HG02840 (cell line): Measurements from ENCODE around the gene B4GALNT4.

Experiments
- ATAC-seq: cut with Tn5 transposase; IDR thresholded peaks from one replicate; pipeline ENCODE4 v1.9.1; 2021; ENCODE audit warnings: mild to moderate bottlenecking, moderate library complexity, moderate number of reproducible peaks; ENCODE audit not compliant: unreplicated experiment, low FRiP score

Gene B4GALNT4

DNA sequence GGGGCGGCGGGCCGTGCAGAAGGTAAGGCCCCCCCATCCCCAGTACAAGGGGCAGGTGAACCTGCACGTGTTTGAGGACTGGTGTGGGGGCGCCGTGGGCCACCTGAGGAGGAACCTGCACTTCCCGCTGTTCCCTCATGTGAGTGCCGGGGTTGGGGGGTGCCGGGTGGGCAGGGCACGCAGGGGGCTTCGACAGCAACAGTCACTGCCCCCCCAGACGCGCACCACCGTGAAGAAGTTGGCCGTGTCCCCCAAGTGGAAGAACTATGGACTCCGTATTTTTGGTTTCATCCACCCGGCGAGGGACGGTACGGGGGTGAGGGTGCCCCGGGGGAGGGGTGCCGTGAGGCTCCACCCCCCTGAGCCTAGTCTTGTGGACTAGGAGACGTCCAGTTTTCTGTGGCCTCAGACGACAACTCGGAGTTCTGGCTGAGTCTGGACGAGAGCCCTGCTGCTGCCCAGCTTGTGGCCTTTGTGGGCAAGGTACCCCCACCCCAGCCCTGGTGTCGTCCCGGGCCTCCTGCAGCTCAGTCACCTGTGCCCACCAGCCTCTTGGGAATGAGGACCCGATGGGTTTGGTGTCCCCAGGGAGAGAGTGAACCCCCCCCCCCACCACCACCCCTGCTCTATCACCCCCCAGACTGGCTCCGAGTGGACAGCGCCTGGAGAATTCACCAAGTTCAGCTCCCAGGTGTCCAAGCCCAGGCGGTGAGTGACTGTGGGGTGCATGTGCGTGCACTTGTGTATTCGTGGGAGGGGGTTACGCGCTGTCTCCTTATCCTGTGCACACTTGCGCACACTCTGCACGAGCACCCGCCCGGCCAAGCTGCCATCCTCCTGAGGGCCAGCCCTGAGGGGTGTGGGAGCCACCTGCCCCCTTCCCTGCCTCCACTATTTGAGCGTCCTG, 3.8 kb downstream of the B4GALNT4 start:
- ATAC-seq: no peak

- ATAC-seq: no peak
Observed at GRCh38 chr11:373716-374551, 4.6 kb downstream of the B4GALNT4 start.

- ATAC-seq: no peak
Observed at GRCh38 chr11:375065-376025, 6.0 kb downstream of the B4GALNT4 start.

DNA sequence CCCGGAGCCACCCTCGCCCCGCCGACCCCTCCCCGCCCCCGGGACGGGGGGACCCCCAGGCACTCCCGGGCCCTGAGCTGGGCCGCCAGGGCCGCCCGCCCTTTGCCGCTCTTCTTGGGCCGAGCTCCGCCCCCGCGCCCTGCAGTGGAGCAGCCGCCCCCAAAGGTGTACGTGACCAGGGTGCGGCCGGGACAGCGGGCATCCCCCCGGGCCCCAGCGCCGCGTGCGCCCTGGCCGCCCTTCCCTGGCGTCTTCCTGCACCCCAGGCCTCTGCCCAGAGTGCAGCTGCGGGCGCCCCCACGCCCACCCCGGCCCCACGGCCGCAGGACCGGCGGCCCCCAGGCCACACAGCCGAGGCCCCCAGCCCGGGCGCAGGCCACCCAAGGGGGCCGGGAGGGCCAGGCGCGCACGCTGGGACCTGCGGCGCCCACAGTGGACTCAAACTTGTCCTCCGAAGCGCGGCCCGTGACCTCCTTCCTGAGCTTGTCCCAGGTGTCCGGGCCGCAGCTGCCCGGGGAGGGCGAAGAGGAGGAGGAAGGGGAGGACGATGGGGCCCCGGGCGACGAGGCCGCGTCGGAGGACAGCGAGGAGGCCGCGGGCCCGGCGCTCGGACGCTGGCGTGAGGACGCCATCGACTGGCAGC, 7.4 kb downstream of the B4GALNT4 start:
- no peak for ATAC-seq

DNA sequence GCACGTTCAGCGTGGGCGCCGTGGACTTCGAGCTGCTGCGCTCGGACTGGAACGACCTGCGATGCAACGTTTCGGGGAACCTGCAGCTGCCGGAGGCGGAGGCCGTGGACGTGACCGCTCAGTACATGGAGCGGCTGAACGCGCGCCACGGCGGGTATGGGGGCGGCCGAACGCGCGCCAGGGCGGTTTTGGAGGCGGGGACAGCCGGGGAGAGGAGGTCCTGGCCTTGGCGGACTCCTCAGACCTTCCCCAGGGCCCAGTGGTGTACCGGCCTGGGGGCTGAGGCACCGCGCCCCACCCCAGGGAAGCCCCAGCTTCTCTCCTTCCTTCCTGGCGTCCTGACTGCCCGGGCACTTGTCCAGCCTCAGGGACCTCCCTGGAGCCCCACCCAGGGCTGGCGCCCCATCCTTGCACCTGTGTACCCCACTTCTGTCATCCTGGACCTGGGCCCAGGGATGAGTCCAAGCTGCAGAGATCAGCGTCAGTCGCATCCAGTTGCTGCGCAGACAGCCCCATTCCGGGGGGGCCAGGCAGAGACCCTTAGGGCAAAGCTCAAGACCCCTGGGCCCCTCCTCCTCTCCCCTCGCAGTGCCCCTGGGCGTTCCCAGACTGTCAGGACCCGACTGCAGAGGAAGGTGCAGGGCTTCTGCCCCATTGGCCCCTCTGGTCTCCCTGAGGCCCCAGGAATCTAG, 8.0 kb downstream of the B4GALNT4 start:
- ATAC-seq: no peak

DNA sequence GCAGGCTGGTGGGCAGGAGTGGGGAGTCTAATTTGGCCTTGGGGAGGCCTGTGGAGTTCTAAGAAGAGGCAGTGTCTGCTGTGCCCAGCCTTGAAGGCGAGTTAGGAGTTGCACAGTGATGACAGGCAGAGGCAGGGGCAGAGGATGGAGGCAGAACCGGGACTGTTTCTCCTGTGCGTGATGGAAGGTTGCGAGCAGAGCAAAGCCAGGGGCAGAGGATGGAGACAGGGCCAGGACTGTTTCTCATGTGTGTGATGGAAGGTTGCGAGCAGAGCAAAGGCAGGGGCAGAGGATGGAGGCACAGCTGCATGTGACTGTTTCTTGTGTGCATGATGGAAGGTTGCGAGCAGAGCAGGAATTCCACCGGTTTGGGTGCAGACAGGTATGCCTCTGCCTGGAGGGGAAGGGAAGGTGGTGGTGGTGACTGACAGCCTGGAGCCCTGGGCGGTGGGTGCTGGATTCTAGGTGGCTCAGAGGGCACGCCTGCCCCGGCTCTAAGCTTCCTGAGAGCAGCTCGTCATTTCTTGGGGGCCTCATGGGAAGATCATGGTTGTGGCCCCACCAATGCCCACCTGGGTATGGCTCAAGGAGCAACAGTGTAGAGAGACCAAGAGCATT, 8.7 kb downstream of the B4GALNT4 start:
- no peak for ATAC-seq

- no peak for ATAC-seq
Observed at GRCh38 chr11:379205-380094, 10.2 kb downstream of the B4GALNT4 start.

GRCh38 chr11:380095-380480, 10.8 kb downstream of the B4GALNT4 start:
- no peak for ATAC-seq

DNA sequence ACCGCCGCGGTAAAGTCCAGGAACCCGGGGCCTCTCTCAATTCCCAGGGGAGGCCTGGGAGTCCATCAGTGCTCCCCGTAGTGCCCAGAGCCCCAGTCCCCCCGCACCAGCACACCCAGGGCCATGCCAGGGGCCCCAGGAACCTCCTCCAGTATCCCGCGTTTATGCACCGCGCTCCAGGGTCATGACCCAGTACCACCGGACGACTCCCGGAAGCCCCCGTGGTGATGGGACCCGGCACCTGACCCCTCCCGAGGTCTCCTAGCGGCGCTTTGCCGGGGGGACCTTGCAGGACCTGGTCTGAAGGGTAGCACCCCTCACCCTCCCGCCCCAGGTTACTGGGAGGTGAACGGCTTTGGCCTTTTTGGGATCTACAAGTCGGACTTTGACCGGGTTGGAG, 11.2 kb downstream of the B4GALNT4 start:
- no peak for ATAC-seq

GRCh38 chr11:380996-381395, 11.7 kb downstream of the B4GALNT4 start:
- ATAC-seq: no peak

GRCh38 chr11:381501-382072, 12.3 kb downstream of the B4GALNT4 start:
- ATAC-seq: no peak

DNA sequence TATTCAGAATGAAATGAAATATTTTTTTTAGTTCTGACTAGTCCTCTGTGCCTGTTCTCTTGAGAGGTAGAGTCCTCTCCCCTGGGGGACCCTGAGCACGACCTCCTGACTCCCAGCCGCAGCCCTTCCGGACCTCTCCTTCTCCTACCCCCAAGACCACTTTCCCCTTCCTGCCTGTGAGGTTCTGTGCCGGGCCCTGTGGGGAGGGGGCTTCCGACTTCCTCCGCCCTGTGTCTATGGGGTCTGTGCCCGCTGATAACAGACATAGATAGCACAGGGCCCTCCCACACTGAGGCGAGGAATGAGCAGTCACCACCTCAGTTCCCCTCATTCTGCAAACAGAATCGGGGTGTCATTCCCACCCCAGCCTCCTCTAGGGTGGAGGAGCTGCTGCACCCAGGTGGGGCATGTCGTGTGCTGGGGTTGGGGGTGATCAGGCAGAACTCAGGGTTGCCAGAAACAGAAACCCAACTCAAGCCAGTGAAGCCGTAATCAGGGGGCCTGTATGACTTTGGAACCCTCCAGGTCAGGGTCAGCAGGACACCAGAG, 12.9 kb downstream of the B4GALNT4 start:
- no peak for ATAC-seq

DNA sequence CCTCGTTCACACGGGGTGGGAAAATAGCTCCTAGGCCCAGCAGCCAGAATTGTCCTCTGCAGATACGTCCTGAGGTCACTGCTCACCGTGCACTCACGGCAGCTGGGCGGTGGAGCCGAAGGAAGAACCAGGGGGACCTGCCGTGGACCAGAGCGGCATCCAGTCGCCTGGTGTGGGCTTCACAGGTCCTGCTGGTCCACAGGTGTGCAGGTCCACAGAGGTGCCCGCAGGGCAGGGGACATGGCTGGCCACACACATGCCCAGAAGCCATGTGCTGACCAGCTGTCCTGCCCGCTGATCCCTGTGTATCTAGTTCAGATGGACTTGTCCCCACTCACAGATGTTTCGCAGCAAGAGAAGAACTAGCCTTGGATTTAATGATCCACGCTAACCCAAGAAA, 14.1 kb downstream of the B4GALNT4 start:
- ATAC-seq: no peak

- no peak for ATAC-seq
Observed at GRCh38 chr11:384511-384910, 15.2 kb downstream of the B4GALNT4 start.

GRCh38 chr11:385594-386351, 16.5 kb downstream of the B4GALNT4 start:
- no peak for ATAC-seq

DNA sequence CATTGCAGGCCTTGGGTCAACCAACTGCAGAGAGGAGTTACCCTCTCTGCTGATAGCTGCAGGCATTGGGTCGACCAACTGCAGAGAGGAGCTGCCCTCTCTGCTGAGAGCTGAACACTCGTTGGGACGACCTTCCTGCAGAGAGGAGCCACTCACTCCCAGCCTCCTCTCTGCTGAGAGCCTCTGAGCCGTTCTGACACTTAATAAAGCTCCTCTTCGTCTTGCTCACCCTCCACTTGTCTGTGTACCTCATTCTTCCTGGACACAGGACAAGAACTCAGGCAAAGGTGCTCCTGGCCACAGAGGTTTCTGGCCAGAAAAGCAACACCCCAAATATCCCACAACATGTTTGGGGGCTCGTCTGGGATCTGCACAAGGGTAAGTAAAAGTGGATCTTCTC, 17.2 kb downstream of the B4GALNT4 start:
- no peak for ATAC-seq
